ENCODE data around the gene TWF1.
"Not testable (repeated sequence)": the region's sequence is repeated elsewhere in the genome, so short reads cannot be mapped to it uniquely, and the experiment has no call there.

- TF ChIP-seq POLR2A (IDR thresholded peaks at IDR 0.05; ENCODE audit: low read depth, low read length); CTCF (conservative IDR thresholded peaks at IDR 0.05; ENCODE audit: low read depth, low read length): not testable (repeated sequence)
Observed at GRCh38 chr12:43847425-43848225, 41.5 kb upstream of the TWF1 start.
